Central memory CD8-positive, alpha-beta T cell (primary cell): ENCODE data around the gene PRELP.
A peak's percentile ranks its signal among the peaks of the same experiment; 100 is the strongest.

Source experiments
- ATAC-seq: fragments of 150-1000 bp; cut with Tn5 transposase; replicated peaks from 2 replicates; pipeline ENCODE4 v1.10.0; 2022; ENCODE audit warnings: mild to moderate bottlenecking, moderate FRiP score, moderate number of reproducible peaks; ENCODE audit not compliant: poor library complexity, severe bottlenecking; ENCODE audit errors: extremely low read depth
- DNase-seq, 2 donors: peaks; one replicate each; pipeline ENCODE4 v3.0.0; 2021; ENCODE audit warnings: low spot score in 2 of 2
- H3K27ac Mint-ChIP-seq: one replicate; pipeline ENCODE4 v1.8.0; 2022; ENCODE audit warnings: low read depth, mild to moderate bottlenecking, moderate library complexity, mixed read lengths
- H3K27me3 Mint-ChIP-seq: one replicate; pipeline ENCODE4 v1.8.0; 2022; ENCODE audit warnings: mixed read lengths
- H3K36me3 Mint-ChIP-seq: one replicate; pipeline ENCODE4 v1.8.0; 2022; ENCODE audit warnings: mild to moderate bottlenecking, moderate library complexity, mixed read lengths; ENCODE audit not compliant: insufficient read depth
- H3K4me1 Mint-ChIP-seq: one replicate; pipeline ENCODE4 v1.8.0; 2022; ENCODE audit warnings: mixed read lengths
- H3K4me3 Mint-ChIP-seq: one replicate; pipeline ENCODE4 v1.8.0; 2022; ENCODE audit warnings: mild to moderate bottlenecking, moderate library complexity, mixed read lengths
- H3K9me3 Mint-ChIP-seq: one replicate; pipeline ENCODE4 v1.8.0; 2022; ENCODE audit warnings: mixed read lengths

PRELP gene

GRCh38 chr1:203539831-203540546, 64.4 kb downstream of the PRELP start:
- Mint-ChIP-seq H3K36me3 (peaks cover 3% of the 10 kb centered on the region), H3K4me1 (peaks cover 25% of the 10 kb centered on the region), H3K27me3 (no peaks in the 10 kb centered on the region), H3K27ac (peak overlapping the region; percentile 53), H3K4me3 (no peak overlapping the region), H3K9me3 (no peaks in the 10 kb centered on the region)
- ATAC-seq = no peak
- no peak for DNase-seq
